ENCODE data around the gene KIF21A.
"Not testable (repeated sequence)": the region's sequence is repeated elsewhere in the genome, so short reads cannot be mapped to it uniquely, and the experiment has no call there.

KIF21A gene

GRCh38 chr12:39443081-39443928, at the start of gene KIF21A:
KIF21A (minus strand) TSS chr12:39443120; CDS start chr12:39442970, 150 bp downstream.
- peak; percentile 71 to 78 for DNase-seq

- peak in 1 of 2 donors; percentile 5 for DNase-seq
Measured at GRCh38 chr12:39490500-39491282, 47.8 kb upstream of the KIF21A start.

GRCh38 chr12:39483597-39483996, 40.7 kb upstream of the KIF21A start:
- no peak for DNase-seq

- no peak for DNase-seq
Measured at GRCh38 chr12:39483042-39483441, 40.1 kb upstream of the KIF21A start.

GRCh38 chr12:39476894-39477293, 34.0 kb upstream of the KIF21A start:
- no peak for DNase-seq

GRCh38 chr12:39476121-39476520, 33.2 kb upstream of the KIF21A start:
- DNase-seq: no peak

GRCh38 chr12:39475136-39475535, 32.2 kb upstream of the KIF21A start:
- not testable (repeated sequence) for DNase-seq

GRCh38 chr12:39467432-39467870, 24.5 kb upstream of the KIF21A start:
- DNase-seq: no peak

DNA sequence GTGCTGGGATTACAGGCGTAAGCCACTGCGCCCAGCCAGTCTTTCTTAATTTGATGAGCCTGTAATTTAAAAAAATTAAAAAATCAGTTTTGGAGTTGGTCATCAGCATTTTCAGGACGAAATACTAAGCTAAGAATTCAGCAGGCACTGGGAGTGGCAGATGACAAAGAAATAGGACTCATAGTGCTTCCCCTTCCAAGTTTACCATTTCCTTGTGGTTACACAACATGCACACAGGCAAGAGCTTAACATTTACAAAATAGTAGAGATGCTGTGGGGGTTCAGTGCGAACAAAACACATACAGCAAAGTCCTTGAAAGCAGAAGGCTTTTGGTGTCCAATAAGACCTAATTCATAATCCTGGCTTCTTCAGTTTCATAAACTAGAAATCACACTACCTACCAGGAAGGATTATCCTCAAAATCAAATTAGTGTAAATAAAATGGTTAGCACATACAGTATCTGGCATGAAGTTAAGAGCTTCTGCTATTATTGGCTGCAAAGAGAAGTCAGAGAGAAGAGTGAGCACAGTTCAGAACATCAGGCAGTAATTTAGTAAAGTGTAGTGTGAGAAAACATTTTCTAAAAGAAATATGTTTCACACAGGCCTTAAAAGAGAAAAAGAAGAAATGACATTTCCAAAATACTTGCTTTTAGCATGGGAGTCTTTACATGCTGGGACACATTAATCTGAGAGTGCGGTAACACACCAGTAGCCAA, 22.2 kb upstream of the KIF21A start:
- DNase-seq: no peak

GRCh38 chr12:39461059-39461458, 18.1 kb upstream of the KIF21A start:
- DNase-seq: no peak

GRCh38 chr12:39459027-39459434, 16.1 kb upstream of the KIF21A start:
- no peak for DNase-seq

DNA sequence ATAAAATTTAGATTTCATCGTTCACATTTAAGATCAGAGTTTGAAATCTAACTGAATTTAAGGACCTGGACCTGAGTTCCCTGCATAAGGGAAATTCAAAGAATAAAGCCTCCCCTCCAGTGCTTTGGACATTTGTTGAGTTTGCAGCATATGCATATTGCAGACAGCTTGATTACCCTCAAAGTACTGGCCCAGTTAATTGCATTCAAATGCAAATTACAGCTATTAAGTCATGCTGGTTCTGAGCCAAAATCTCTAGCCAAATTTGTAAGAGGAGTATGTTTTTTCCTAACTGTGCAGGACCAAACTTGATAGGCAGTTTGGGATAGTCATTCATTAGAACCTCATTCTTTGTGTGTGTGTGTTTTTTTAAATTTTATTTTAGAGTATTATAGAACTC, 9.1 kb upstream of the KIF21A start:
- DNase-seq: no peak

- no peak for DNase-seq
Measured at GRCh38 chr12:39448038-39448437, 5.1 kb upstream of the KIF21A start.

DNA sequence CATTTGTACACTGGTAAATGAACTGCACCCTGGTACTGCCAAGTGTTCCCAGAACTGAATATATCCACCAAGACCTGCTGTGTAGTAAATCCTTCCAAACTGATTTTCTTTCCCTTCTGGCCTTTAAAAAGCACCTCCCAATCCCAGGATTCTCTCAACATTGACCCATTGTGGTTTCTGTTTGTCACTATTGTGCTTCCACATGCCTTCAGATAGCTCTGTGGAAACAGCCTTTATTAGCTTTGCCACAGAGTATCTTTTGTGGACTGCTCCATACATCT, 949 bp upstream of the KIF21A start:
- no peak for DNase-seq

- DNase-seq: no peak
Measured at GRCh38 chr12:39442831-39443080, 164 bp downstream of the KIF21A start.

GRCh38 chr12:39441963-39442830, 723 bp downstream of the KIF21A start:
- peak; percentile 19 to 48 for DNase-seq

- DNase-seq: no peak
Measured at GRCh38 chr12:39441189-39441962, 1.5 kb downstream of the KIF21A start.

DNA sequence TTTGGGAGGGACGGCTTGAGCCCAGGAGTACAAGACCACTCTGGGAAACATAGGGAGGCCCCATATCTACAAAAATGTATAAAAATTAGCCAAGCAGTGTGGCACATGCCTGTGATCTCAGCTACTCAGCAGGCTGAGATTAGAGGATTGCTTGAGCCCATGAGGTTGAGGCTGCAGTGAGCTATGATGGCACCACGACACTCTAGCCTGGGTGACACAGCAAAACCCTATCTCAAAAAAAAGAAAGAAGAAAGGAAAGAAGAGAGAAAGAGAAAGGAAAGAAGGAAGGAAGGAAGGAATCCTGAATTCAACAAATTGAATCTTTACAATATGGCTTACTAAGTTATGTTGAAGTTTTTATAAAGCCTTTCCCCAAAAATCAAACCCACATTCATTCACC, 2.1 kb downstream of the KIF21A start:
- no peak for DNase-seq

DNA sequence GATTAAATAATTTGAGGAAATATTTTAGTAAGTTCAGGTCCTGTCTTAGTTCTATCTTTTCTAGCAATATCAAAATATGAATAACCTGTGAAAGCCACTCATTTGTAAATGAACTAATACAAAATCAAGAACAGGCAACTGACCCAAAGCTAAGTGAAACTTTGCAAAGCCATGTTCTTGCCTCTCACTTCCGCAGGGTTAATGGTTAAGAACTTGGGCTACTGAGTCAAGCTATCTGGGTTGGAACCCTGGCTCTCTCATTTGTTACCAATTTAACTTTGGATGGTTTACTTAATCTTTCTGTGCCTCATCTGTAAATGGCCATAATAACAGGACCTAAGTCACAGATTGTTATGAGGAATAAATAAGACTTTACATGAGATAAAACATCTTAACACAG, 2.8 kb downstream of the KIF21A start:
- no peak for DNase-seq

GRCh38 chr12:39435531-39435930, 7.4 kb downstream of the KIF21A start:
- no peak for DNase-seq

- DNase-seq: no peak
Measured at GRCh38 chr12:39431797-39432196, 11.1 kb downstream of the KIF21A start.

Data from inflammatory macrophage treated with lipopolysaccharide for 1 hour (primary cell).